Measurements from ENCODE around the gene CDIPT.
A peak's percentile ranks its signal among the peaks of the same experiment; 100 is the strongest.

The CDIPT gene

DNA sequence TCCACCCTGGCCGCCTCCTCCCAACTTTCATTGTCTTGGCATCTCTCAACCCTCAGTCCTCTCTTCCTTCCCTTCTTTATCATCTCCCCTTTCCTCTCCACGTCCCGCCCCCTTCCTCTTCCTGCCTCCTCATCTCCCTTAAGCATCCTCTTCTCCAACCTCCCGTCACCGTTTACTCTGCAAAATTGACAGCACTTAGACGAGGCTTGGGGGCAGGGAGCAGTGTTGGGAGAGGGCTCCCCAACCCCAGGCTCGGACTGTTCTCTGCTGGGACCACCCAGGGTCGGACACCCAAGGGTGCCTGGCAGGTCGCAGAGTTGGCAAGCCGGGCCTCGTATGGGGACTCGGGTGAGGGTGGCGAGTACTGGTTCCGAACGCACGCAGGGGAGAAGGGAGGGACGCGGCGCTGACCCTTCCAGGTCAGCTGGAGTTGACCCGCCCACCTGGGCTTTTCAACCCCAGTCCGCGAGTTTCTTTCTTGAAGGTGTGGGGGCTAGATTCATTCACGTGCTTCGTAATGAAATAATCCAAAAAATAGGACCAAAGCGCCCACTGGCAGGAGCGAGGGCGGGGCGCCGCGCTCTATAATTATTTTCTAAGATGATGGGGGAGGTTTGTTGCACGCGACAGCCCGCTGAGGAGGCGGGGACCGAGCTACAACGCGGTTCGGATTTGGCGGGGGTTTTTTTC is 47.8 kb downstream of the CDIPT start:
- no peak for TF ChIP-seq CTCF (IDR thresholded peaks at IDR 0.05; ENCODE audit: insufficient read depth, low read depth, low read length, missing control alignments)
- no peak for DNase-seq (ENCODE audit: low read depth)
- peak overlapping the region; percentile 93 for H3K4me3 ChIP-seq (ENCODE audit: low read length)

DNA sequence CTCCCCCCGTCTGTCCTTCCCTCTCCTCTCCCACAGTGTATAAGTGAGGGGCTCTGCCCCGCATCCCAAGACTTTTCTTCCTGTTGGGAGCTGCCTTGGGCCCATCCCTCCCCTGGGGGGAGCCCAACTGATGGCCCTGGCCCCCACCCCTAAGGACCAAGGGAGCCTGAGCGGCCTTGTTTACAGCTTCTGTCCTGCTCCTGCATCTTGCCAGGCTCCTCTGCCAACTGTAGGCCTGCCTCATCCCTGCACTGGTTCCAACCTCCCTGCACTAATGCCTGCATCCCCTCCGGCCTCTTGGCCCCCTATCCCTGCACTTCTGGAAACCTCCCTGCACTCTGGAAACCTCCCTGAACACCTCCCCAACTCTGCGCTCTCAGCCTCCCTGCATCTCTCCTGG is 48.4 kb downstream of the CDIPT start:
- no peak for TF ChIP-seq CTCF (IDR thresholded peaks at IDR 0.05; ENCODE audit: insufficient read depth, low read depth, low read length, missing control alignments)
- H3K4me3 ChIP-seq (ENCODE audit: low read length), result no peak overlapping the region
- no peak for DNase-seq (ENCODE audit: low read depth)

- TF ChIP-seq CTCF (IDR thresholded peaks at IDR 0.05; ENCODE audit: insufficient read depth, low read depth, low read length, missing control alignments), result no peak
- H3K4me3 ChIP-seq (ENCODE audit: low read length), result no peak overlapping the region
- DNase-seq (ENCODE audit: low read depth), result no peak
Observed at GRCh38 chr16:29813644-29814562, 49.1 kb downstream of the CDIPT start.

GRCh38 chr16:29812754-29813643 is 50.0 kb downstream of the CDIPT start:
- DNase-seq (ENCODE audit: low read depth), result no peak
- H3K4me3 ChIP-seq (ENCODE audit: low read length), result no peak overlapping the region
- TF ChIP-seq CTCF (IDR thresholded peaks at IDR 0.05; ENCODE audit: insufficient read depth, low read depth, low read length, missing control alignments), result no peak

GRCh38 chr16:29811896-29812665 is 50.9 kb downstream of the CDIPT start, which contains the start of gene PRRT2:
Gene PRRT2, plus strand, starts transcription at chr16:29812193. Its CDS starts 862 bp downstream, at chr16:29813055.
- no peak for TF ChIP-seq CTCF (IDR thresholded peaks at IDR 0.05; ENCODE audit: insufficient read depth, low read depth, low read length, missing control alignments)
- H3K4me3 ChIP-seq (ENCODE audit: low read length), result peak within 1 kb of the TSS; percentile 45
- no peak for DNase-seq (ENCODE audit: low read depth)

Measured in epithelial cell of esophagus (primary cell).